Hepatocyte (in vitro differentiated cells): ENCODE data around the gene MSANTD3.
A peak's percentile ranks its signal among the peaks of the same experiment; 100 is the strongest.

Experiments used
- EZH2 ChIP-seq: fragments of 200-600 bp; sonication (generic); IDR thresholded peaks from 2 replicates; pipeline ENCODE4 v1.6.1; 2016; ENCODE audit warnings: antibody characterized with exemption, mild to moderate bottlenecking, borderline replicate concordance
- EZH2phosphoT487 ChIP-seq: fragments of 200-600 bp; sonication (generic); IDR thresholded peaks from one replicate; pipeline ENCODE4 v1.6.1; 2018; ENCODE audit warnings: antibody characterized with exemption, mild to moderate bottlenecking, low read depth, moderate library complexity; ENCODE audit not compliant: unreplicated experiment, severe bottlenecking
- TF ChIP-seq, protein P1 (sequence below): fragments of 200-600 bp; sonication (generic); IDR thresholded peaks from 2 replicates; pipeline ENCODE4 v1.5.1; 2016; ENCODE audit warnings: antibody characterized with exemption, mild to moderate bottlenecking; ENCODE audit not compliant: poor library complexity

DNA sequence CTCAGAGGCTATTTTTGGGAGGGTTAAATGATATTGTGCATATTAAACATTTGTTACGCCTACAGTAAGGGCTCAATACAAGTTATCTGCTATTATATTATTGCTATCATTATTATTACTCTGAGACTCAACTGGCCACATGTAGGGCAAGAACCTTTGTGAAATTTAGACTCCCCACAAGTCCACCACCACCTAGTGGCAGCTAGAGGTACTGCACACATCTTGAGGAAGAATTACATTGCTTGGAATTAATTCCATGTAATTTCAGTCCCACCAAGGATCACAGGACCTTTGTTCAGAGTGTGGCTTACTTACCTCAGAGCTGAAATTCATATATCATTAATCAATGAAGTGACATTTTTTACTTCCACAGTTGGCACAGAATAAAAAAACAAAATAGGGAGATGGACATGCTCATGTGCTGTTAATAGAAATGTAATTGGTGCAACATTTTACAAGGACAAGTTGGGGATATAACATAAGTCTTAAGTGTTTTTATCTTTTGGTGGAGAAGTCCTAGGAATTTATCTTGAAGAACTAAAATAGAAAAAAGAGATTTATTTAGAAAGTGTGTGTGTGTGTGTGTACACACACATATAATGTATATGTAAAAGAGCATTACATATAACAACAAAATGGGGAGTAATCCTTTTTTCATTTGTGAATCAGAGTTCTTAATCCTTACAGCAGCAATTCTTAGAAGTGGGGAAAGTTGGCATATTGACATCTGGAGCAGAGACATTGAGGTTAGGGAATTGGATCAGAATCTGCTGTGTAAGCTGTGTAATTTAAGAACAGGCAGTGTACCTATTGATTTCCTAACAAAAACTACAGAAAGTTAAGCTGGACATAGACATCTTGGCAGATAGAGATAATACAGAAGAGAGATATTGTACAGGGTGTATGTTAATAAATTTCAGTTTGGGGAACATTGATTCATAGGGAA lies 11.2 kb downstream of the MSANTD3 start:
- TF ChIP-seq EZH2phosphoT487: no peak
- no peak for TF ChIP-seq EZH2
- TF ChIP-seq, protein P1, sequence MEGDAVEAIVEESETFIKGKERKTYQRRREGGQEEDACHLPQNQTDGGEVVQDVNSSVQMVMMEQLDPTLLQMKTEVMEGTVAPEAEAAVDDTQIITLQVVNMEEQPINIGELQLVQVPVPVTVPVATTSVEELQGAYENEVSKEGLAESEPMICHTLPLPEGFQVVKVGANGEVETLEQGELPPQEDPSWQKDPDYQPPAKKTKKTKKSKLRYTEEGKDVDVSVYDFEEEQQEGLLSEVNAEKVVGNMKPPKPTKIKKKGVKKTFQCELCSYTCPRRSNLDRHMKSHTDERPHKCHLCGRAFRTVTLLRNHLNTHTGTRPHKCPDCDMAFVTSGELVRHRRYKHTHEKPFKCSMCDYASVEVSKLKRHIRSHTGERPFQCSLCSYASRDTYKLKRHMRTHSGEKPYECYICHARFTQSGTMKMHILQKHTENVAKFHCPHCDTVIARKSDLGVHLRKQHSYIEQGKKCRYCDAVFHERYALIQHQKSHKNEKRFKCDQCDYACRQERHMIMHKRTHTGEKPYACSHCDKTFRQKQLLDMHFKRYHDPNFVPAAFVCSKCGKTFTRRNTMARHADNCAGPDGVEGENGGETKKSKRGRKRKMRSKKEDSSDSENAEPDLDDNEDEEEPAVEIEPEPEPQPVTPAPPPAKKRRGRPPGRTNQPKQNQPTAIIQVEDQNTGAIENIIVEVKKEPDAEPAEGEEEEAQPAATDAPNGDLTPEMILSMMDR: peak; percentile 88
